SK-N-SH treated with all-trans-retinoic acid at 6 μM for 48 hours (cell line): ENCODE measurements around the gene MON2.
A peak's percentile ranks its signal among the peaks of the same experiment; 100 is the strongest.

Experiments used
- ATAC-seq: fragments of 200-7000 bp; cut with Tn5 transposase; 3 replicates; pipeline ENCODE4 v1.9.1; 2020; ENCODE audit warnings: mild to moderate bottlenecking, moderate library complexity
- CSDC2 ChIP-seq: fragments of 250-450 bp; sonication (Bioruptor Pico); IDR thresholded peaks from 2 replicates; pipeline ENCODE4 v1.5.0; 2020; ENCODE audit warnings: mild to moderate bottlenecking, moderate library complexity
- CSRNP3 ChIP-seq: fragments of 250-450 bp; sonication (Bioruptor Pico); IDR thresholded peaks from 2 replicates; pipeline ENCODE4 v1.5.1; 2021; ENCODE audit warnings: mild to moderate bottlenecking, moderate library complexity
- ESRRG ChIP-seq: fragments of 250-450 bp; sonication (Bioruptor Pico); IDR thresholded peaks from 2 replicates; pipeline ENCODE4 v1.6.1; 2021; ENCODE audit warnings: mild to moderate bottlenecking
- ISL1 ChIP-seq: fragments of 250-450 bp; sonication (Bioruptor Pico); IDR thresholded peaks from 2 replicates; pipeline ENCODE4 v2.1.2; 2022; ENCODE audit warnings: mild to moderate bottlenecking, moderate library complexity
- OSR1 ChIP-seq: fragments of 250-450 bp; sonication (Bioruptor Pico); IDR thresholded peaks from 2 replicates; pipeline ENCODE4 v1.8.0; 2022; ENCODE audit warnings: moderate library complexity, mild to moderate bottlenecking, inconsistent platforms
- PPARA ChIP-seq: fragments of 250-450 bp; sonication (Bioruptor Pico); IDR thresholded peaks from 2 replicates; pipeline ENCODE4 v1.5.0; 2020; ENCODE audit warnings: mild to moderate bottlenecking, borderline replicate concordance
- SNAI2 ChIP-seq: fragments of 250-450 bp; sonication (Bioruptor Pico); IDR thresholded peaks from 2 replicates; pipeline ENCODE4 v1.5.0; 2020; ENCODE audit warnings: mild to moderate bottlenecking, moderate library complexity
- TCF4 ChIP-seq: fragments of 250-450 bp; sonication (Bioruptor Pico); IDR thresholded peaks from 2 replicates; pipeline ENCODE4 v1.8.0; 2021; ENCODE audit warnings: mild to moderate bottlenecking, moderate library complexity, borderline replicate concordance
- TOX ChIP-seq: fragments of 250-450 bp; sonication (Bioruptor Pico); IDR thresholded peaks from 2 replicates; pipeline ENCODE4 v1.8.0; 2021; ENCODE audit warnings: mild to moderate bottlenecking, moderate library complexity, borderline replicate concordance
- ZC3H10 ChIP-seq: fragments of 250-450 bp; sonication (Bioruptor Pico); IDR thresholded peaks from 2 replicates; pipeline ENCODE4 v1.5.1; 2021; ENCODE audit warnings: mild to moderate bottlenecking, moderate library complexity
- ZFP3 ChIP-seq: fragments of 250-450 bp; sonication (Bioruptor Pico); IDR thresholded peaks from 2 replicates; pipeline ENCODE4 v1.5.0; 2020; ENCODE audit warnings: mild to moderate bottlenecking, moderate library complexity
- ZFP30 ChIP-seq: fragments of 450-650 bp; formaldehyde crosslinking; IDR thresholded peaks from 2 replicates; pipeline ENCODE4 v1.5.0; 2022; ENCODE audit warnings: mild to moderate bottlenecking, moderate library complexity
- ZNF565 ChIP-seq: fragments of 450-650 bp; formaldehyde crosslinking; conservative IDR thresholded peaks from 2 replicates; pipeline ENCODE4 v1.5.0; 2020; ENCODE audit warnings: low read depth, mild to moderate bottlenecking, moderate library complexity
- ZNF70 ChIP-seq: fragments of 450-650 bp; formaldehyde crosslinking; IDR thresholded peaks from 2 replicates; pipeline ENCODE4 v1.5.0; 2020; ENCODE audit warnings: mild to moderate bottlenecking, moderate library complexity
- ZNF8 ChIP-seq: fragments of 450-650 bp; formaldehyde crosslinking; IDR thresholded peaks from 2 replicates; pipeline ENCODE4 v1.5.0; 2020; ENCODE audit warnings: mild to moderate bottlenecking, moderate library complexity
- TF ChIP-seq, protein P1 (sequence below): fragments of 250-450 bp; sonication (Bioruptor Pico); IDR thresholded peaks from 2 replicates; pipeline ENCODE4 v1.5.0; 2020; ENCODE audit warnings: mild to moderate bottlenecking, moderate library complexity
- TF ChIP-seq, protein P2 (sequence below): fragments of 250-450 bp; sonication (Bioruptor Pico); IDR thresholded peaks from 2 replicates; pipeline ENCODE4 v1.8.0; 2021; ENCODE audit warnings: low read depth, mild to moderate bottlenecking, moderate library complexity, borderline replicate concordance
- TF ChIP-seq, protein P3 (sequence below): fragments of 250-450 bp; sonication (Bioruptor Pico); IDR thresholded peaks from 2 replicates; pipeline ENCODE4 v1.5.1; 2020; ENCODE audit warnings: low read depth, mild to moderate bottlenecking, moderate library complexity

MON2 gene

DNA sequence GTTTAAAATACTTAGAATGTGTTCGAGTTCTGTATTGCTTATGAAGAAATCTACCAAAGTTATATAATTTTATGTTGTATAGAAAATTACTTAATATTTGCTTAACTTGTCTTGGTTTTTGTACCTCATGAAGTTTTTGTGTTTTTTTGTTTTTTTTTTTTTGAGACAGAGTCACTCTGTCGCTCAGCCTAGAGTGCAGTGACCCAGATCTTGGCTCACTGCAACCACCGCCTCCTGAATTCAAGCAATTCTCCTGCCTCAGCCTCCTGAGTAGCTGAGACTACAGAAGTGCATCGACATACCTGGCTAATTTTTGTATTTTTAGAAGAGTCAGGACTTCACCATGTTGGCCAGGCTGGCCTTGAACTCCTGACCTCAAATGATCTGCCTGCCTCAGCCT lies 69.9 kb downstream of the MON2 start:
- TF ChIP-seq PPARA (CRISPR knock-in tag): no peak
- no peak for TF ChIP-seq OSR1 (CRISPR knock-in tag)
- no peak for TF ChIP-seq ZC3H10
- TF ChIP-seq ZNF70 (CRISPR knock-in tag): no peak
- TF ChIP-seq, protein P1, sequence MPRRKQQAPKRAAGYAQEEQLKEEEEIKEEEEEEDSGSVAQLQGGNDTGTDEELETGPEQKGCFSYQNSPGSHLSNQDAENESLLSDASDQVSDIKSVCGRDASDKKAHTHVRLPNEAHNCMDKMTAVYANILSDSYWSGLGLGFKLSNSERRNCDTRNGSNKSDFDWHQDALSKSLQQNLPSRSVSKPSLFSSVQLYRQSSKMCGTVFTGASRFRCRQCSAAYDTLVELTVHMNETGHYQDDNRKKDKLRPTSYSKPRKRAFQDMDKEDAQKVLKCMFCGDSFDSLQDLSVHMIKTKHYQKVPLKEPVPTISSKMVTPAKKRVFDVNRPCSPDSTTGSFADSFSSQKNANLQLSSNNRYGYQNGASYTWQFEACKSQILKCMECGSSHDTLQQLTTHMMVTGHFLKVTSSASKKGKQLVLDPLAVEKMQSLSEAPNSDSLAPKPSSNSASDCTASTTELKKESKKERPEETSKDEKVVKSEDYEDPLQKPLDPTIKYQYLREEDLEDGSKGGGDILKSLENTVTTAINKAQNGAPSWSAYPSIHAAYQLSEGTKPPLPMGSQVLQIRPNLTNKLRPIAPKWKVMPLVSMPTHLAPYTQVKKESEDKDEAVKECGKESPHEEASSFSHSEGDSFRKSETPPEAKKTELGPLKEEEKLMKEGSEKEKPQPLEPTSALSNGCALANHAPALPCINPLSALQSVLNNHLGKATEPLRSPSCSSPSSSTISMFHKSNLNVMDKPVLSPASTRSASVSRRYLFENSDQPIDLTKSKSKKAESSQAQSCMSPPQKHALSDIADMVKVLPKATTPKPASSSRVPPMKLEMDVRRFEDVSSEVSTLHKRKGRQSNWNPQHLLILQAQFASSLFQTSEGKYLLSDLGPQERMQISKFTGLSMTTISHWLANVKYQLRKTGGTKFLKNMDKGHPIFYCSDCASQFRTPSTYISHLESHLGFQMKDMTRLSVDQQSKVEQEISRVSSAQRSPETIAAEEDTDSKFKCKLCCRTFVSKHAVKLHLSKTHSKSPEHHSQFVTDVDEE (CRISPR knock-in tag): no peak
- TF ChIP-seq ESRRG (CRISPR knock-in tag): no peak
- TF ChIP-seq, protein P2, sequence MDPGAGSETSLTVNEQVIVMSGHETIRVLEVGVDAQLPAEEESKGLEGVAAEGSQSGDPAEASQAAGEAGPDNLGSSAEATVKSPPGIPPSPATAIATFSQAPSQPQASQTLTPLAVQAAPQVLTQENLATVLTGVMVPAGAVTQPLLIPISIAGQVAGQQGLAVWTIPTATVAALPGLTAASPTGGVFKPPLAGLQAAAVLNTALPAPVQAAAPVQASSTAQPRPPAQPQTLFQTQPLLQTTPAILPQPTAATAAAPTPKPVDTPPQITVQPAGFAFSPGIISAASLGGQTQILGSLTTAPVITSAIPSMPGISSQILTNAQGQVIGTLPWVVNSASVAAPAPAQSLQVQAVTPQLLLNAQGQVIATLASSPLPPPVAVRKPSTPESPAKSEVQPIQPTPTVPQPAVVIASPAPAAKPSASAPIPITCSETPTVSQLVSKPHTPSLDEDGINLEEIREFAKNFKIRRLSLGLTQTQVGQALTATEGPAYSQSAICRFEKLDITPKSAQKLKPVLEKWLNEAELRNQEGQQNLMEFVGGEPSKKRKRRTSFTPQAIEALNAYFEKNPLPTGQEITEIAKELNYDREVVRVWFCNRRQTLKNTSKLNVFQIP (CRISPR knock-in tag): no peak
- no peak for TF ChIP-seq TOX (CRISPR knock-in tag)
- TF ChIP-seq ISL1 (CRISPR knock-in tag): no peak
- TF ChIP-seq, all 23 proteins: peak for 0
- no peak for ATAC-seq

DNA sequence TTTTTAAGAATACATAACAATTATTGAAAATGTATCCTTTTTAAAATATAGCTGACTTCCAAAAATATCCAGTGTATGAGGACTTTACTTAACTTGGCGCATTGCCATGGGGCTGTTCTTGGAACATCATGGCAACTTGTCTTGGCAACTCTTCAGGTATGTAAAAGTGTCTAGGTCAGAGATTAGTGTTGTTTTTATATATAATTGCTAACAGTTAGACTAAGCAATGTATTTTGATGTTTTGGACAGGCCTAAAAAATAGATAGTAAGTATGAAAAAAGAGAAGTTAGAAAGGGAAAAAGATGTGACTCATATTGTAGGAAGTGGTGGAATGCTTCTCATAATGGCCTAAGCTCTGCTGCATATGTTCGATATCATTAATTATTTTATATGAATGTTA lies 70.9 kb downstream of the MON2 start:
- peak; percentile 83 for ATAC-seq
- TF ChIP-seq ISL1 (CRISPR knock-in tag) (peak; percentile 78), CSDC2 (CRISPR knock-in tag) (no peak), SNAI2 (CRISPR knock-in tag) (no peak), TCF4 (CRISPR knock-in tag) (no peak), OSR1 (CRISPR knock-in tag) (no peak), PPARA (CRISPR knock-in tag) (no peak)
- TF ChIP-seq, protein P1 (CRISPR knock-in tag): no peak
- TF ChIP-seq, protein P3, sequence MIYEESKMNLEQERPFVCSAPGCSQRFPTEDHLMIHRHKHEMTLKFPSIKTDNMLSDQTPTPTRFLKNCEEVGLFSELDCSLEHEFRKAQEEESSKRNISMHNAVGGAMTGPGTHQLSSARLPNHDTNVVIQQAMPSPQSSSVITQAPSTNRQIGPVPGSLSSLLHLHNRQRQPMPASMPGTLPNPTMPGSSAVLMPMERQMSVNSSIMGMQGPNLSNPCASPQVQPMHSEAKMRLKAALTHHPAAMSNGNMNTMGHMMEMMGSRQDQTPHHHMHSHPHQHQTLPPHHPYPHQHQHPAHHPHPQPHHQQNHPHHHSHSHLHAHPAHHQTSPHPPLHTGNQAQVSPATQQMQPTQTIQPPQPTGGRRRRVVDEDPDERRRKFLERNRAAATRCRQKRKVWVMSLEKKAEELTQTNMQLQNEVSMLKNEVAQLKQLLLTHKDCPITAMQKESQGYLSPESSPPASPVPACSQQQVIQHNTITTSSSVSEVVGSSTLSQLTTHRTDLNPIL (CRISPR knock-in tag): no peak

GRCh38 chr12:62540354-62540753 lies 73.7 kb downstream of the MON2 start:
- TF ChIP-seq PPARA (CRISPR knock-in tag) (no peak), ZFP30 (CRISPR knock-in tag) (no peak), ISL1 (CRISPR knock-in tag) (no peak), CSRNP3 (no peak), ZNF565 (CRISPR knock-in tag) (no peak), ZNF8 (CRISPR knock-in tag) (no peak), TCF4 (CRISPR knock-in tag) (no peak), ZFP3 (CRISPR knock-in tag) (no peak), CSDC2 (CRISPR knock-in tag) (no peak), TOX (CRISPR knock-in tag) (no peak), ESRRG (CRISPR knock-in tag) (no peak)
- TF ChIP-seq, protein P3 (CRISPR knock-in tag): no peak
- TF ChIP-seq, protein P2 (CRISPR knock-in tag): no peak
- TF ChIP-seq, all 23 proteins: peak for 0
- no peak for ATAC-seq
